ENCODE data around the gene PRKCA. TPM values are rescaled to one million over a fixed set of nuclear protein-coding genes. Genes with fewer than 3 reads are reported as not detected.

PRKCA gene
- total and polyA plus RNA-seq, 12 donors = 1.6 to 27.6 (median 10.5) TPM

- WGBS, 2 donors = 87 to 98% methylated on average over 8 of the region's 8 CpGs
- DNase-seq (no peak), ATAC-seq (no peak)
- H3K4me3 ChIP-seq = no peak overlapping the region
- H3K27ac ChIP-seq = no peak overlapping the region
- TF ChIP-seq, protein P1, sequence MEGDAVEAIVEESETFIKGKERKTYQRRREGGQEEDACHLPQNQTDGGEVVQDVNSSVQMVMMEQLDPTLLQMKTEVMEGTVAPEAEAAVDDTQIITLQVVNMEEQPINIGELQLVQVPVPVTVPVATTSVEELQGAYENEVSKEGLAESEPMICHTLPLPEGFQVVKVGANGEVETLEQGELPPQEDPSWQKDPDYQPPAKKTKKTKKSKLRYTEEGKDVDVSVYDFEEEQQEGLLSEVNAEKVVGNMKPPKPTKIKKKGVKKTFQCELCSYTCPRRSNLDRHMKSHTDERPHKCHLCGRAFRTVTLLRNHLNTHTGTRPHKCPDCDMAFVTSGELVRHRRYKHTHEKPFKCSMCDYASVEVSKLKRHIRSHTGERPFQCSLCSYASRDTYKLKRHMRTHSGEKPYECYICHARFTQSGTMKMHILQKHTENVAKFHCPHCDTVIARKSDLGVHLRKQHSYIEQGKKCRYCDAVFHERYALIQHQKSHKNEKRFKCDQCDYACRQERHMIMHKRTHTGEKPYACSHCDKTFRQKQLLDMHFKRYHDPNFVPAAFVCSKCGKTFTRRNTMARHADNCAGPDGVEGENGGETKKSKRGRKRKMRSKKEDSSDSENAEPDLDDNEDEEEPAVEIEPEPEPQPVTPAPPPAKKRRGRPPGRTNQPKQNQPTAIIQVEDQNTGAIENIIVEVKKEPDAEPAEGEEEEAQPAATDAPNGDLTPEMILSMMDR (IDR thresholded peaks at IDR 0.05) = no peak
- intact Hi-C loops (cut with DNase I) = loop anchor here in 2 of 10 donors (10.0 kb wide), 2 partner anchors 58 to 98 kb away; no protein-coding TSS in a partner anchor
- no peaks in the 10 kb centered on the region for H3K27me3 ChIP-seq
- no peaks in the 10 kb centered on the region for H3K9me3 ChIP-seq
- no peaks in the 10 kb centered on the region for H3K36me3 ChIP-seq
- peaks cover 0 to 29% (median 21%) of the 10 kb centered on the region in 9 donors for H3K4me1 ChIP-seq
Measured at GRCh38 chr17:66577041-66577440, 274.6 kb downstream of the PRKCA start.

GRCh38 chr17:66578781-66579489 is 276.5 kb downstream of the PRKCA start:
- peaks cover 0 to 33% (median 21%) of the 10 kb centered on the region in 9 donors for H3K4me1 ChIP-seq
- intact Hi-C loops (cut with DNase I) = loop anchor here in 2 of 10 donors (10.0 kb wide), 2 partner anchors 56 to 96 kb away; no protein-coding TSS in a partner anchor
- ATAC-seq = peak in 1 of 8 donors; percentile 19
- H3K36me3 ChIP-seq = no peaks in the 10 kb centered on the region
- H3K9me3 ChIP-seq = no peaks in the 10 kb centered on the region
- H3K4me3 ChIP-seq = no peak overlapping the region
- no peaks in the 10 kb centered on the region for H3K27me3 ChIP-seq
- H3K27ac ChIP-seq = no peak overlapping the region
- 77% methylated on average over 22 of the region's 22 CpGs for WGBS, 2 donors
- no peak for DNase-seq
- TF ChIP-seq, protein P1 (IDR thresholded peaks at IDR 0.05) = no peak

DNA sequence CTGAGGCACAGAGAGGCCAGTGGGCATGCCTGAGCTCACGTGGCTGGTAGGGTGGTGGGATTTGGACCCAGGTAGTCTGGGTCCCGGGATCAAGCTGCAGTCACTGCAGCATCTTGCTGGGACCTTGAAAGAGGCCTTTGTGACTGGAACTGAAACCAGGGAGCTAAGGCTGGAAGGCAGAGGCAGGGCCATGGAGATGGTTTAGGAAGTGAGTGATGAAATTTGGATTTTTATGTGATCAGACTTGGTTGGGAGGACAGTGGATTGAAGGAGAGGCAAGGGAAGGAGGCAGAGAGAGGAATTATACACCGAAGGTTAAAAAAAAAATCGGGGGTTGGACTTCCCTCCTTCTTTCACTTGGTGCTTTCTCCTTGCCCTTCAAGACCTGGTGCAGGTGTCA is 277.1 kb downstream of the PRKCA start:
- H3K4me1 ChIP-seq = peaks cover 0 to 34% (median 21%) of the 10 kb centered on the region in 9 donors
- H3K4me3 ChIP-seq = no peak overlapping the region
- TF ChIP-seq, protein P1 (IDR thresholded peaks at IDR 0.05) = no peak
- DNase-seq (no peak), ATAC-seq (no peak)
- no peaks in the 10 kb centered on the region for H3K36me3 ChIP-seq
- peak overlapping the region in 6 of 10 donors; percentile 6 to 56 (median 10) for H3K27ac ChIP-seq
- H3K9me3 ChIP-seq = no peaks in the 10 kb centered on the region
- H3K27me3 ChIP-seq = no peaks in the 10 kb centered on the region
- 87 to 88% methylated on average over 4 of the region's 4 CpGs for WGBS, 2 donors
- intact Hi-C loops (cut with DNase I) = loop anchor here in 2 of 10 donors (10.0 kb wide), 2 partner anchors 55 to 95 kb away; no protein-coding TSS in a partner anchor

DNA sequence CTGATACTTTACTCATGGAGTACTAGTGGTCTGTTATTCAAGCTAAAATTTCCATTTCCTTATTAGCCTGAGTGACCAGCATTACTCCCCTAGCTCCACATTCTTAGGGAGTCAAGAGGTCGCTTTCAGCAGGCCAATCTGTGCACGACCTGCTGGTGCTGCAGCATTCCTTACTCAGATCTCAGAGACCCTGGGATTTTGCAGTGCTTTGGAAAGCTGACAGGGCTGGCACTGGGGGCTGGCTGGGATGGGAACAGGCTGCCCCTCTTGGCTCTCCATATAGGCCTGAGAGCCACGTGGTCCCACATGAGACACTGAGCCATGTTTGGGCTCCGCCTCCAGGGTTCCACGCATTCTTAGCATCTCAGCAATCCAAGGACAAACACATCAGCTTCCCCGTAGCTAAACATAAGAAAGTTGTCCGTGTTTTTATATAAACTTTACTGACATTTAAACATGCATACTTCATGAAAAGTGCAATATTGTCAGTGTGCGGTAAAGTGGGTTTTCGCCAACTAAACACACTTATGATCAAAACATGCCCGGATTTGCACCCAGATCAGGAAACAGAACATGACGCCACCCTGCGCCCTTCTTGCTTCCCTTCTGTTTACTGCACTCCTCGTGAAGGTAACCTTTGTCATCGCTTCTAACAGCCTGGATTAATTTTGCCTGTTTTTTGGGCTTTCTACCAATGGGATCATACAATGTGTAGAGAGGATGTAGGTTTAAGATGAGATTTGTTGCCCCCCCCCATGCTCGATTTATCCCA is 278.0 kb downstream of the PRKCA start:
- Histone ChIP-seq H3K4me1 (peaks cover 0 to 34% (median 21%) of the 10 kb centered on the region in 9 donors), H3K36me3 (no peaks in the 10 kb centered on the region), H3K27me3 (no peaks in the 10 kb centered on the region), H3K4me3 (no peak overlapping the region), H3K9me3 (no peaks in the 10 kb centered on the region), H3K27ac (peak overlapping the region in 6 of 10 donors; percentile 6 to 56 (median 8))
- 50 to 51% methylated on average over 15 of the region's 15 CpGs for WGBS, 2 donors
- DNase-seq = peak; percentile 29 to 31
- TF ChIP-seq, protein P1 (IDR thresholded peaks at IDR 0.05) = no peak
- peak in 7 of 8 donors; percentile 65 to 88 (median 78) for ATAC-seq
- intact Hi-C loops (cut with DNase I) = no loop called here

Measured in heart right ventricle (tissue), 16 donors.